GM18511 (cell line): ENCODE data around the gene HIF1A.

Source experiments
- ATAC-seq: cut with Tn5 transposase; IDR thresholded peaks from one replicate; pipeline ENCODE4 v1.9.1; 2021; ENCODE audit warnings: mild to moderate bottlenecking, moderate library complexity; ENCODE audit not compliant: unreplicated experiment

The HIF1A gene

DNA sequence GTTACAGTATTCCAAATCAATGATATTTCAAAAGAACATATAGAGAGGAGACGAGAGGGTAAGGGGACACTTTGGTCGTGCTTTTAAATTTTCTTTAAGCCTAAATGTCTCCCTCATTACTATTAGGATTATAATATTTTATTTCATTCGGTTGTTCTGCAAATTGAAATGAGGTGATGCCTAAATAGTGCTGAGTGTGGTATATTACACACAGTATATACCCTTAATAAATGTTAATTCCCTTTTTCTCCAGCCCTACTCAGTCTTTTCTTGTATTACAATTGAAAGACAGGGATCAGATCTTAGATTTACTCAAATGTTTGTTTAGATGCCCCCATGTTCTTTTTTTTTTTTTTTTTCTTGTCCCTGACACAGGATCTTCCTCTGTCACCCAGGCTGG lies 74.6 kb downstream of the HIF1A start:
- ATAC-seq, result no peak

DNA sequence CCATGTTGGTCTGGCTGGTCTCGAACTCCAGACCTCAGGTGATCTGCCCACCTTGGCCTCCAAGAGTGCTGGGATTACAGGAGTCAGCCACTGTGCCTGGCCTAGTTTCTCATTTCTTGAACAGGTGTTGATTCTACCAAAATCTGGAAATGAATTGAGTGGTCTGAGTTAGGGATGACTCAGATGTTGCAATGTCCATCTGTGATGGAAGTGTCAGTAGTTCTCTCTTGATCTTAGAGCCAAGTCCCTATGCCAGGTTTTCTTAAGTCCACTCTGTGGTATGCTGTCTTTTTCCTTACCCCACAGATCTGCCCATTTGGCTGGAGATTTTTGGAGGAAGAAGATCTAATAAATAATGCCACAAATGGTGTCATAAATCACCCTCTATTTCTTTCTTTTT lies 79.5 kb downstream of the HIF1A start:
- no peak for ATAC-seq

DNA sequence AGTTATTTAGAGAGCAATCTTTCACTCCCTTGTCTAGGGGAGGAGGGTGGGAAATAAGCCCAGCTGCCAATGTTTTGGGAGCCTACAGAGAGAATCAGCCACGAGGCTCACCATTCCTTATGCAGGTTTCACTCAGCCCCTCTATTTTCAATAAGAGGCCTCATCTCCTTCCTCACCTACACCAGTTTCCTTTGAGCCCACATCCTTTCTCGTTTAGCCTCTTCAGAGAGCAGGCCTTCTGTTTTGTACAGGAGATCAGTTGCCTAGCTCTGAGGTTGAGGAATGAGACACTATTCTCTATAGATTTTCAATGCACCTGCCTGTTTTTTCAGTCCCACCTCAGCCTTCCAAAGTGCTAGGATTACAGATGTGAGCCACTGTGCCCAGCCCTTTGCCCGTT lies 84.8 kb downstream of the HIF1A start:
- no peak for ATAC-seq

DNA sequence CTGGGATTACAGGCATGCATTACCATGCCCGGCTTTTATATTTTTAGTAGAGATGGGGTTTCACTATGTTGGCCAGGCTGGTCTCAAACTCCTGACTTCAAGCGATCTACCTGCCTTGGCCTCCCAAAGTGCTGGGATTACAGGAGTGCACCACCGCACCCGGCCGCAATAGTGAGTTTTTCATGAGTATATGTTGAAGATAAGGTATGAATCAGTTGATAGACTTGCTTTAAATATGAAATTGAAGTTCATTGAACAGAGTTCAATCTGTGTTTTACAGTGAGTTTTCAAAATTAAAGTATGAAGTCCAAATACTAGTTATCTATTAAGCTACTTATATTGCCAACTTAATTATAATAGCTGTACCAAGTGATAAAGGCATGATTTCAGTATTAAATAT lies 102.0 kb downstream of the HIF1A start:
- no peak for ATAC-seq
